HG02938 (cell line): ENCODE data around the gene ASL.
"Not testable (repeated sequence)": the region's sequence is repeated elsewhere in the genome, so short reads cannot be mapped to it uniquely, and the experiment has no call there.

Experiments used
- ATAC-seq: cut with Tn5 transposase; IDR thresholded peaks from one replicate; pipeline ENCODE4 v1.9.1; 2021; ENCODE audit warnings: mild to moderate bottlenecking, moderate library complexity; ENCODE audit not compliant: unreplicated experiment

The ASL gene

DNA sequence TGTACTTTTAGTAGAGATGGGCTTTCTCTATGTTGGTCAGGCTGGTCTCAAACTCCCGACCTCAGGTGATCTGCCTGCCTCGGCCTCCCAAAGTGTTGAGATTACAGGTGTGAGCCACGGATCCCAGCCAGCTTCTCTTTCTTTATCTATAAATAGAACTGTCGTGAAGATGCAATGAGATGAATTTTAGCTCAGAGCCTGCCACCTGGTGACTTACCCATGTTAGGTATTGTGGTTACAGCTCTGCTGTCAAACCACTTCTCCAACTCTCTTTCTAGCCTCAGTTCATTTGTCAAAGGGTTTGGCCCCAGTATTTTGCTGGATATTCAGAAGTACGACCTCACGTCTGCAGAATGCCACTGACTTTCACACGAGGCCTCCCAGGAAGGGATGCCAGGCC lies 3.4 kb upstream of the ASL start:
- not testable (repeated sequence) for ATAC-seq

DNA sequence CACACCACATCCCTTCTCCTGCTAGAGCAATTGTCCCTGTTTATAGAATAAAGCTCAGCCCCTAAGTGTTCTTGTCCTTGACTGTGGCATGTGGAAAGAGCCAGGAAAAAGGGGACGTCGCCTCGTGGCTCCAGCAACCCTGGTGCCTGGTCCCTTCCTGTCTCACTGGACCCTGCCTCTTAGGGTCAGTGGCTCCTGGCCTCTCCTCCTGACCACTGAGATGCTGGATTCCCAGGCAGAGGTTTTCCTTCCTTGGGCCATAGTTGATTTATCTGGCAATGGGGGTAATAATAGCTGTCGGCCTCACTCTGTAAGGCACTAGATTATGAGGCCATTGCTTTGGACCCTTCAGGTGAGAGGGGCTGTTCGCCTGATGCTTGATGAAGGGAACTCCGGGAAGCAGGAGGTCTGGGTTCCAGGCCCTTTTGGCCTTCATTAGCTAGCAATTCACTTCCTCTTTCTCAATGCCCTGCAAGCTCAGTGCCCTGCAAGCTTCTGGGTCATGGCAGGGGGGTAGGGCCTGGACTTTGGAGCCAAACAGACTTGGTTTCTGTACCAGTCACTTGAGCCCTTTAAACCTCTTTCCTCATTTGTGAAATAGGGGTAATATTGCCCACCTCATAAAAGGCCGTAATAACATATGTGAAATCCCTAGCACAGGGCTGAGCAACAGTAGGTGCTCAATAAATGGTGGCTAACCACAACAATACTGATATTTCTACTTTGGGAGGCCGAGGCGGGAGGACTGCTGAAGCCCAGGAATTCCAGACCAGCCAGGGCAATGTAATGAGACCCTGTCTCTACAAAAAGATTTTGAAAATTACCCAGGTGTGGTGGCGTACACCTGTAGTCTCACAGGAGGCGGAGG lies 1.1 kb downstream of the ASL start:
- no peak for ATAC-seq

GRCh38 chr7:66078067-66078466 lies 2.4 kb downstream of the ASL start:
- ATAC-seq, result no peak

DNA sequence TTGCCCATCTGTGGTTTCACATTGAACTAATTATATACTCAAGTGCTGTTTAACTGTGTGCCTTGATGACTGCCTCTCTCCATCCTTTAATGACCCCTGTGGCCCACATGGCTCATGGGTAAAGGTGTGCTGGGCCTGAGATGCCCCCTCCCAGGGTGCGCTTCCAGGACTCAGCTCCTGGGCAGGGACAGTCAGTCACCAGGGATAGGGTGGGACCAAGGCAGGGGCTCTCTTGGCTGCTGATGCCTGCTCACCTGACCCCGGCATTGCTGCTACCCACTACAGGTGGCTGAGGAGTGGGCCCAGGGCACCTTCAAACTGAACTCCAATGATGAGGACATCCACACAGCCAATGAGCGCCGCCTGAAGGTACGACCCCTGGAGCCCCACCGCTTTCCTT lies 6.5 kb downstream of the ASL start:
- no peak for ATAC-seq

DNA sequence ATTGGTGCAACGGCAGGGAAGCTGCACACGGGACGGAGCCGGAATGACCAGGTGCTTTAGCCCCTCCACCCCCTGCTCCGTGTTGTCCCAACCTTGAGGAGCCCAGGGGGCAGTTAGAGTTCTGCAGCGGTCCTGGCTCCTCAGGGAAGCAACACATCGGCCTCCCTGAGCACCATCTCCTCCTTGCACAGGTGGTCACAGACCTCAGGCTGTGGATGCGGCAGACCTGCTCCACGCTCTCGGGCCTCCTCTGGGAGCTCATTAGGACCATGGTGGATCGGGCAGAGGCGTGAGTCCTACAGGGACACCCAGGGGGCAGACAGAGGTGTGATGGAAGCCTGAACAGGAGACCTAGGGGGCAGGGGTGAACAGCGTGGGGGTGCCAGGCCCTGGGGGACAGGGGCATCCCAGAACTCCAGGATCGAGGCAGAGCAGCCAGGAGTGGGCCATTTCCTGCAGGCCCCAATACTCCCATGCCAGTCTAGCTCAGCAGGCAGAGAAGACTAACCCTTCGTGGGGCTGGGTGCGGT lies 7.3 kb downstream of the ASL start:
- ATAC-seq, result no peak

DNA sequence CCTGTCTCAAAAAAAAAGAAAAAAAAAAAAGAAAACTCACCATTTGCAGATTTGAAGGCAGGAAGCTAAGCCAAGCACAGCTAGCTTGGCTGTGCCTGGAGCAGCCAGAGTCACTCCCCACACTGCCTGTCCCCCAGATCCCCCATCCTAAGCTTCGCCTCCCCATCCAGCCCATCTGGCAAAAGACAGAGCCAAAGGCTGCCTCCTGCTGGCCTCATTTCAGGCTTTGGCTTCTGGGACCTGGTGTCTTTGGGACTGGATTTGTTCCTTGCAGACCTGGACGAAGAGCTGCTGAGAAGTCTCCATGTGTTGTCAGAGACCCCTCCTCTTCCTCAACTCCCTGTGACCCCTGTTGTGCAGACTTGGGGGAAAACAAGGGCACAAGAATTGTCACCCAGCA lies 8.1 kb downstream of the ASL start:
- ATAC-seq, result no peak

DNA sequence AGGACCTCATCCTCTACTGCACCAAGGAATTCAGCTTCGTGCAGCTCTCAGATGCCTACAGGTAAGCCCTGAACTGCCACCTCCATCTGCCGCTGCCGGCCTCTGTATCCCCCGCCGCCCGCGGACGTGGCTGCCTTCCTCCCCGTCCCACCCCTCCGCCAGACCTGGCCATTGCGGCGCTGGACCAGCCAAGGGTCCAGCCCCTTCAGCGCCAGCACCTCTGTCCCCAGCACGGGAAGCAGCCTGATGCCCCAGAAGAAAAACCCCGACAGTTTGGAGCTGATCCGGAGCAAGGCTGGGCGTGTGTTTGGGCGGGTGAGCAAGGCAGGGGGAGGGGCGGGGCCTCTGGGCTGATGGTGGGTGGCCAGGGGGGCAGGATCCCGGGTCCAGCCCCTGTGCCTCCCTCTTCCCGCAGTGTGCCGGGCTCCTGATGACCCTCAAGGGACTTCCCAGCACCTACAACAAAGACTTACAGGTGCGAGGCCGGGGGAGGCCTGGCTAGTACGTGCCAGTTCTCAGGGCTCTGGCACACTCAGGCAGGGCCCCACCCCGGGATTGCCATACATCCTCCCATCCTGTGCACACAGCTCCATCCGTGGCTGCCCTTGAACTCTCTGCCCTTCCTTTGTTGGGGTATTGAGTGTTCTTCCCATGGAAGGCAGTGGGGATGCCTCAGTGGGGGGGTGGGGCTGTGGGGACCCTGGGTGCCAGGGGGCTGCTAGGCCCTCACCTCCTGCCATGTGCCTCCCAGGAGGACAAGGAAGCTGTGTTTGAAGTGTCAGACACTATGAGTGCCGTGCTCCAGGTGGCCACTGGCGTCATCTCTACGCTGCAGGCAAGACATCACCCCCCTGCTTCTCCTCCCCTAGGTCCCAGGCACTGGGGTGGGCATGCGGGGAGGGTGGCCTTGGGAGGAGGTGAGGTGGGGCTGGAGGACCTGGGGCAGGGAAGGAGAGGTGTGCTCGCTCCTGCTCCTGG lies 13.5 kb downstream of the ASL start:
- no peak for ATAC-seq

- no peak for ATAC-seq
These were observed 17.0 kb downstream of the ASL start for GRCh38 chr7:66092654-66093053.

DNA sequence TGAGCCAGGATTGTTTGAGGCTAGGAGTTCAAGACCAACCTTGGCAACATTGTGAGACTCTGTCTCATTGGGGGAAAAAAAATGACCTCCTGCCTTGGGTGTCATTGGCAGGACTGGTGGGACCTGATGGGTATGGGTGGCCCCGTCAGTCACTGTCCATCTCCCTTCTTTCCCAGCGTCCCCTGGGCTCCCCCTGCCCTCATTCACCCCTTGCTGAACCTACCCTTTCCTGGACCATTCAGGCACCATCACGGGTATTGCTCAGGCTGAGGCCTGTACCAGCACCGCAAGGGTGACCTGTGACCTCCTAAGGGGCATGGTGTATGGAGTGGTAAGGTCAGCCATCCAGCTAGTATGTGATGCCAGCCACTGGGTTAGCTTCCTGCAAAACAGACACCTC lies 19.4 kb downstream of the ASL start:
- ATAC-seq, result no peak

DNA sequence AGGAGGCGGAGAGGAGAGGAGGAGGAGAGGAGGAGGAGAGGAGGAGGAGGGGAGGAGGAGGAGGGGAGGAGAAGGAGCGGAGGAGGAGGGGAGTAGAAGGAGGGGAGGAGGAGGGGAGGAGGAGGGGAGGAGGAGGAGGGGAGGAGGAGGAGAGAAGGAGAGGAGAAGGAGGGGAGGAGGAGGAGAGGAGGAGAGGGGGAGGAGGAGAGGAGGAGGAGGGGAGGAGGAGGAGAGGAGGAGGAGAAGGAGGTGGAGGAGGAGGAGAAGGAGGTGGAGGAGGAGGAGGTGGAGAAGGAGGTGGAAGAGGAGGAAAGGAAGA lies 23.6 kb downstream of the ASL start:
- no peak for ATAC-seq

DNA sequence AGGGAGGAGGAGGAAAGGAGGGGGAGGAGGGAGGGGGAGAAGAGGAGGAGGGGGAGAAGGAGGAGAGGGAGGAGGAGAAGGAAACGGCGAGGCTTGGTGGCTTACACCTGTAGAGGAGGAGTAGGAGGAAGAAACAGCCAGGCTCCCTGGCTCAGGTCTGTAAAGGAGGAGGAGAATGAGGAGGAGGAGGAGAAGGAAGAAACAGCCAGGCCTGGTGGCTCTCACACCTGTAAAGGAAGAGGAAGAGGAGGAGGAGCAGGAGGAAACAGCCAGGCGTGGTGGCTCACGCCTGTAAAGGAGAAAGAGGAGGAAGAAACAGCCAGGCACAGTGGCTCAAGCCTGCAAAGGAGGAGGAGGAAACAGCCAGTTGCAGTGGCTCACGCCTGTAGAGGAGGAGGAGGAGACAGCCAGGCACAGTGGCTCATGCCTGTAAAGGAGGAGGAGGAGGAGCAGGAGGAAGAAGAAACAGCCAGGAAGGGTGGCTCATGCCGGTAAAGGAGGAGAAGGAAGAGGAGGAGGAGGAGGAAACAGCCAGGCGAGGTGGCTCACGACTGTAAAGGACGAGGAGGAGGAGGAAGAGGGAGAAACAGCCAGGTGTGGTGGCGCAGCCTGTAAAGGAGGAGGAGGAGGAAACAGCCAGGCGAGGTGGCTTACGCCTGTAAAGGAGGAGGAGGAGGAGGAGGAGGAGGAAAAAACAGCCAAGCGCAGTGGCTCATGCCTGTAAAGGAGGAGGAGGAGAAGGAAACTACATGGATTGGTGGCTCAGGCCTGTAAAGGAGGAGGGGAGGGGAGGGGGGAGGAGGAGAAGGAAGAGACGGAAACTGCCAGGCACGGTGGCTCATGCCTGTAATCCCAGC lies 24.2 kb downstream of the ASL start:
- ATAC-seq, result no peak

DNA sequence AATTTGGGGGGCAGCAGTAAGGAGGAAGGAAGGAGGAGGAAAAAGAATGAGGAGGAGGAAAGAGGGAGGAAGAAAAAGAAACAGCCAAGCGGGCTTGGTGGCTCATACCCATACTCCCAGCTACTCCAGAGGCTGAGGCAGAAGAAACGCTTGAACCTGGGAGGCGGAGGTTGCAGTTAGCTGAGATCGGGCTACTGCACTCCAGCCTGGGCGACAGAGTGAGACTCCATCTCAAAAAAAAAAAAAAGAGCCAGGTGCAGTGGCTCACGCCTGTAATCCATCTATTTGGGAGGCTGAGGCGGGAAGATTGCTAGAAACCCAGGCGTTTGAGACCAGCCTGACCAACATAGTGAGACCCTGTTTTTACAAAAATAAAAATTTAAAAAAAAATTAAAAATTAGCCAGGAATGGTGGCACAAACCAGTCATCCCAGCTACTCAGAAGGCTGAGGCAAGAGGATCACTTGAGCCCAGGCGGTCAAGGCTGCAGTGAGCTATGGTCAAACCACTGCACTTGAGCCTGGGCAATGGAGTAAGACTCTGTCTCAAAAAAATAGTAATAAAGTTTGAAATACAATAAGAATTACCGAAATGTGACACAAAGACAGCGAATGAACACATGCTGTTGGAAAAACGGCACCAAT lies 24.9 kb downstream of the ASL start:
- ATAC-seq, result no peak

- not testable (repeated sequence) for ATAC-seq
These were observed 26.5 kb downstream of the ASL start for GRCh38 chr7:66102168-66102567.

- ATAC-seq, result not testable (repeated sequence)
These were observed 28.4 kb downstream of the ASL start for GRCh38 chr7:66103994-66104393.

- no peak for ATAC-seq
These were observed 29.7 kb downstream of the ASL start for GRCh38 chr7:66105263-66105748.

DNA sequence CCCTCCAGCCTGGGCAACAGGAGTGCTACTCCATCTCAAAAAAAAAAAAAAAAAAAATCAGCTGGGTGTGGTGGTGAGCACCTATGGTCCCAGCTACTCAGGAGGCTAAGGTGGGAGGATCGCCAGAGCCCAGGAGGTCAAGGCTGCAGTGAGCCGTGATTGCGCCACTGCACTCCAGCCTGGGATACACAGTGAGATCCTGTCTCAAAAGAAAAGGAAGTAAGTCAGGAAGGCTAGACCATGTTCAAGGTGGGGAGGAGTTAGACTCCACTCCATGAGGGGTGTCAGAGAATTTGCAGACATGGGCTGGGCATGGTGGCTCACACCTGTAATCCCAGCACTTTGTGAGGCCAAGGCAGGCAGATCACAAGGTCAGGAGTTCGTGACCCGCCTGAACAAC lies 32.8 kb downstream of the ASL start:
- not testable (repeated sequence) for ATAC-seq

DNA sequence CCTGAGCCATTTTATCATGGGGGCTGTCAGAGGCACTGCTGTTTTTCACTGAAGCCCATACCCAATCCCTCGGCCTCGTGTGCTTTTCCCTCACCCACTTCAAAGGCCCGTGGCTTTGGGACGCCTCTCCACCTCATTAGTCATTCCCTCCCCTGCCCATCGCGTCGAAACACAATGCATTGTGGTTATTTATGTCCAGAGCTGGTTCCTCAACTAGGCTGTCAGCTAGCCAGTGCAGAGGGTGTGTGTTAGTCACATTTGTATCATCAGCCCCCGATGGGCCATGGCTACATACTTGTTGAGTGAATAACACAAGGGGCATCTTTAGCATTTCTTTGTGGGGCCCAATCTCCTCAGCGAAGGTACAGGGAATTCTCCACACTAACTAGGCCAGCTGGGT lies 35.2 kb downstream of the ASL start:
- no peak for ATAC-seq

- ATAC-seq, result peak; percentile 95
These were observed 39.4 kb downstream of the ASL start, which contains the start of gene CRCP for GRCh38 chr7:66114743-66115649. TSS of gene CRCP (plus strand) at chr7:66114847. CDS start at chr7:66114963, 116 bp downstream.
